ENCODE measurements around the gene CTNNA3. TPM values are rescaled to one million over a fixed set of nuclear protein-coding genes. Genes with fewer than 3 reads are reported as not detected.
A peak's percentile ranks its signal among the peaks of the same experiment; 100 is the strongest.

Gene CTNNA3
- total RNA-seq, 1 donor, result not detected

DNA sequence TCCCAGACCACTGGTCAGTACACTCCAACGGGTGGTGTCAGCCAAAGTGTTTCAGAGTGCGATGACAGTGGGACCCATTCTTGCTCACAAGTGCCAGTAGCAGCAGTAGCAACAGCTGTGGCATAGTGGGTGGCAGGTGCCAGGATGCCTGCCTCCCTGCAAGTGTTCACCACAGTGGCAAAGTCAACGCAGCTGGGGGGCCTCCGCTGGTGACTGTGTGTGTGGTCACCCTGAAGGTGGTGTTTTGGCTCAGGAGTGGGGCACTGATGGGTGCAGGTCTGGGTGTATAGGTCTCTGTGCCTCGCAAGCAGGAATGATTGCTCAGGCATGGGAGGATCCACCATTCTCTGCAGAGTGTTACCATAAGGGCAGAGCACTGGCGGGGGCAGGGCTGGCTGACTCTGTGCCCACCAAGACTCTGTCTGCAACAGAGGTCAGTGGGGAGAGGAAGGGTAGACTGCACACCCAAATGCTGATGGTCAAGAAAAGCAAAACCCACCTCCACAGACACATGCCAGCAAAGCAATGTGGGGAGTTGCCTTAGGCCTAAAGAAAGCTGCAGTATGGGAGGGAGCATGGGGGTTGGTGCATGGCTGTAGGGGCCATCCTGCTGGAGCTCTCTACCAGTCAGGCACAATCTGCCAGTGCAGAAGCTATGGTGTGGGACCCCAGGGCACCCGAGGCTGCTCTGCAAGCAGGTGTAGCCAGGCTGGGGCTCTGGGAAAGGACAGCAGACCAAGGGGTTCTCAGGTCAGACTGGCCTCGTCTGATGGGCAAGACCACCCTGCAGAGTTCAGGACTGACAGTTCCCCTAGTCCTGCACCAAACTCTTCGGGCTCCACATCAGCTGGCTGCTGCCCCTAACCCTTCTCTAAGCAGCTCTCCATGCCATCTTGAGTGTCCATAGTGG, 368.1 kb downstream of the CTNNA3 start:
- H3K27me3 ChIP-seq (ENCODE audit: insufficient read depth, low read length), result no peaks in the 10 kb centered on the region
- no peak overlapping the region for H2AFZ ChIP-seq (ENCODE audit: low read length)
- H3K4me3 ChIP-seq (ENCODE audit: insufficient read depth, low read length), result no peak overlapping the region
- no peak overlapping the region for H3K4me2 ChIP-seq (ENCODE audit: insufficient read depth, low read length)
- H3K27ac ChIP-seq (ENCODE audit: low read depth, low read length), result no peak overlapping the region
- no peaks in the 10 kb centered on the region for H3K36me3 ChIP-seq (ENCODE audit: insufficient read depth, low read length)
- H3K79me2 ChIP-seq (ENCODE audit: insufficient read depth, low read length), result no peaks in the 10 kb centered on the region
- H3K9me3 ChIP-seq (ENCODE audit: low read depth, low read length), result no peaks in the 10 kb centered on the region
- no peak for DNase-seq (ENCODE audit: insufficient read length, low spot score, missing footprints)
- no peaks in the 10 kb centered on the region for H4K20me1 ChIP-seq (ENCODE audit: insufficient read depth, low read length)
- H3K4me1 ChIP-seq (ENCODE audit: insufficient read depth, low read length), result no peaks in the 10 kb centered on the region
- TF ChIP-seq, protein P1, sequence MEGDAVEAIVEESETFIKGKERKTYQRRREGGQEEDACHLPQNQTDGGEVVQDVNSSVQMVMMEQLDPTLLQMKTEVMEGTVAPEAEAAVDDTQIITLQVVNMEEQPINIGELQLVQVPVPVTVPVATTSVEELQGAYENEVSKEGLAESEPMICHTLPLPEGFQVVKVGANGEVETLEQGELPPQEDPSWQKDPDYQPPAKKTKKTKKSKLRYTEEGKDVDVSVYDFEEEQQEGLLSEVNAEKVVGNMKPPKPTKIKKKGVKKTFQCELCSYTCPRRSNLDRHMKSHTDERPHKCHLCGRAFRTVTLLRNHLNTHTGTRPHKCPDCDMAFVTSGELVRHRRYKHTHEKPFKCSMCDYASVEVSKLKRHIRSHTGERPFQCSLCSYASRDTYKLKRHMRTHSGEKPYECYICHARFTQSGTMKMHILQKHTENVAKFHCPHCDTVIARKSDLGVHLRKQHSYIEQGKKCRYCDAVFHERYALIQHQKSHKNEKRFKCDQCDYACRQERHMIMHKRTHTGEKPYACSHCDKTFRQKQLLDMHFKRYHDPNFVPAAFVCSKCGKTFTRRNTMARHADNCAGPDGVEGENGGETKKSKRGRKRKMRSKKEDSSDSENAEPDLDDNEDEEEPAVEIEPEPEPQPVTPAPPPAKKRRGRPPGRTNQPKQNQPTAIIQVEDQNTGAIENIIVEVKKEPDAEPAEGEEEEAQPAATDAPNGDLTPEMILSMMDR (IDR thresholded peaks at IDR 0.05; ENCODE audit: extremely low read depth, low read depth, low read length), result no peak

DNA sequence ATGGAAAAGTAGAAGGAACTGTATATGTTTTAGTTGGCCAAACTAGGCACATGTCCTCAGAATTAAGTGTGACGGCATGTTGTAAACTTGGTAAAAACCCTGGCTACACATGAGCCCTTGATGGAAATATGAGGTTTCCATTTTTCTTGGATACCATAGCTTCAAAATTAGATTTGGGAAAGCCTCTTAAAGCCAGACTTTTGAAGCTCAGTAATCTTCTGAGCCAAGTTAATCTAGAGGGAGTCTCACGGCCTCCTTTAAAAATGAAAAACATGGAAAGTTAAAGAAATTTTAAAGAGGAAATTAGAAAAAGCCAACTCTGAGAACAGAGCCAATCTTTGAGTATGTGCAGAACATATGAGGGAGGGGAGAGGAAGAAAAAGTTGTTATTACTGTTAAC, 376.0 kb downstream of the CTNNA3 start:
- DNase-seq (ENCODE audit: insufficient read length, low spot score, missing footprints), result no peak
- Histone ChIP-seq H3K79me2 (ENCODE audit: insufficient read depth, low read length) (no peaks in the 10 kb centered on the region), H3K27me3 (ENCODE audit: insufficient read depth, low read length) (no peaks in the 10 kb centered on the region), H3K4me1 (ENCODE audit: insufficient read depth, low read length) (no peaks in the 10 kb centered on the region), H2AFZ (ENCODE audit: low read length) (no peak overlapping the region), H3K36me3 (ENCODE audit: insufficient read depth, low read length) (no peaks in the 10 kb centered on the region), H3K4me3 (ENCODE audit: insufficient read depth, low read length) (no peak overlapping the region), H3K4me2 (ENCODE audit: insufficient read depth, low read length) (no peak overlapping the region), H3K9me3 (ENCODE audit: low read depth, low read length) (no peaks in the 10 kb centered on the region), H3K27ac (ENCODE audit: low read depth, low read length) (no peak overlapping the region), H4K20me1 (ENCODE audit: insufficient read depth, low read length) (no peaks in the 10 kb centered on the region)
- TF ChIP-seq, protein P1 (IDR thresholded peaks at IDR 0.05; ENCODE audit: extremely low read depth, low read depth, low read length), result no peak

DNA sequence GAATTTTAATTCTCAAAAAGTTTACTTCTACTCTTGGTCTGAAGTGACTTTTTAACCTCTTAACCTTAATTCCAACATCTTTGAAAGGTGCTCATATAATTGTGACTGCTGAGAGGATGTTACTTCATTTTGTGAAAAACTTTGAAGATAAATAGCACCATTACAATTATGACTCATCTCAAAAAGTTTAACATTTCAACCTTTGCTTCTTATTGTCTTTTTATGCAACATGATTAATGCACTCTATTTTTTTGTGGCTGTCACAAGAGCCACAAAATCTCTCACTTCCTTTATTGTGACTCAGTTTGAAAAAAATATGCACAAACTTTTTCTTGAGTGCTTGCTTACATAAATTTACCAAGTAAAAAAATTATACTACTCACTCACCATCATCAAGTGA, 387.1 kb downstream of the CTNNA3 start:
- Histone ChIP-seq H4K20me1 (ENCODE audit: insufficient read depth, low read length) (no peaks in the 10 kb centered on the region), H2AFZ (ENCODE audit: low read length) (no peak overlapping the region), H3K27ac (ENCODE audit: low read depth, low read length) (no peak overlapping the region), H3K27me3 (ENCODE audit: insufficient read depth, low read length) (no peaks in the 10 kb centered on the region), H3K36me3 (ENCODE audit: insufficient read depth, low read length) (no peaks in the 10 kb centered on the region), H3K4me3 (ENCODE audit: insufficient read depth, low read length) (no peak overlapping the region), H3K9me3 (ENCODE audit: low read depth, low read length) (no peaks in the 10 kb centered on the region), H3K4me1 (ENCODE audit: insufficient read depth, low read length) (no peaks in the 10 kb centered on the region), H3K4me2 (ENCODE audit: insufficient read depth, low read length) (no peak overlapping the region), H3K79me2 (ENCODE audit: insufficient read depth, low read length) (no peaks in the 10 kb centered on the region)
- DNase-seq (ENCODE audit: insufficient read length, low spot score, missing footprints), result no peak
- TF ChIP-seq, protein P1 (IDR thresholded peaks at IDR 0.05; ENCODE audit: extremely low read depth, low read depth, low read length), result no peak

DNA sequence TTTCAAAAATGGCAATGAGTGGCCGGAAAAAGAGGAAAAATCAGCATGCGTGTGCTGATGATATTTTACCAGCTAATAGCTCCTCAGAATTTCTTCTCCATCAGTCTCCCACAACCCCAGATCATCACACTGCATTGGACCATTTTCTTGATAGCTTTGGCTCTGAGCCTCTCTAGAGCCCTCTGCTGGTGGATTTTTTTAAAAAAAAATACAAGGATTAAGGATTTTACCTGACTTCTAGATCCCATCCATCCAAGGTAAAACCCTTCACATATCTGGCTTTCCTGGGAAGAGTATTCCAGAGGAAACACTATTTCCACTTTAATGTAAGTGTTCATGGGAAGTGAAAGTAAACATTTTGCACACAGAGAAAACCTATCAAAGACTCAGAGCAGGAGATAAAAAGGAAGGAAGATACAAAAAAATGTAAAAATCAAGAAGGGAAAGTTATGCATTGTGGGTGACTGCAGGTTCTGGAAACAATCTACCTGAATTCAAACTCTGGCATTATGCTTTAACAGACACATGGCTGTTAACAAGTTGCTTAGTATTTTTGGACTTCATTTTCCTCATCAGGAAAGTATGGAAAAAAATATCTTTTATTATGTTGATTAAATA, 389.3 kb downstream of the CTNNA3 start:
- H4K20me1 ChIP-seq (ENCODE audit: insufficient read depth, low read length), result no peaks in the 10 kb centered on the region
- no peak for DNase-seq (ENCODE audit: insufficient read length, low spot score, missing footprints)
- no peaks in the 10 kb centered on the region for H3K27me3 ChIP-seq (ENCODE audit: insufficient read depth, low read length)
- H3K4me2 ChIP-seq (ENCODE audit: insufficient read depth, low read length), result no peak overlapping the region
- H3K4me1 ChIP-seq (ENCODE audit: insufficient read depth, low read length), result no peaks in the 10 kb centered on the region
- H3K4me3 ChIP-seq (ENCODE audit: insufficient read depth, low read length), result no peak overlapping the region
- TF ChIP-seq, protein P1 (IDR thresholded peaks at IDR 0.05; ENCODE audit: extremely low read depth, low read depth, low read length), result peak; percentile 28
- H3K79me2 ChIP-seq (ENCODE audit: insufficient read depth, low read length), result no peaks in the 10 kb centered on the region
- H3K27ac ChIP-seq (ENCODE audit: low read depth, low read length), result no peak overlapping the region
- no peak overlapping the region for H2AFZ ChIP-seq (ENCODE audit: low read length)
- no peaks in the 10 kb centered on the region for H3K9me3 ChIP-seq (ENCODE audit: low read depth, low read length)
- H3K36me3 ChIP-seq (ENCODE audit: insufficient read depth, low read length), result no peaks in the 10 kb centered on the region

Data from osteoblast (primary cell).